H1 (cell line): ENCODE measurements around the gene RNU5D-1. TPM values are rescaled to one million over a fixed set of nuclear protein-coding genes. Genes with fewer than 3 reads are reported as not detected.

Source experiments
- CTCF ChIA-PET: fragments of 300-600 bp; sonication (Branson Sonifier 250); formaldehyde crosslinking; loops from one replicate; lab custom pipeline; 2021; ENCODE audit not compliant: partially characterized antibody; lab: Charles Lee
- POLR2A ChIA-PET: fragments of 300-600 bp; sonication (Branson Sonifier 250); formaldehyde crosslinking; loops from one replicate; lab custom pipeline; 2021; ENCODE audit warnings: inconsistent platforms; ENCODE audit not compliant: partially characterized antibody; lab: Charles Lee
- DNase-seq, 2 experiments: peaks; one replicate each; pipeline versions ENCODE4 v3.0.0 to v3.0.0-alpha.2; 2010 to 2022; ENCODE audit warnings: low spot score in 2 of 2, low read depth in 1 of 2, mixed read lengths in 1 of 2
- FAIRE-seq: peaks from 2 replicates; lab custom pipeline; 2011; peaks lifted over from hg19 to GRCh38; lab: Jason Lieb, UNC
- H2AFZ ChIP-seq: 2 replicates; pipeline ENCODE4 v1.8.1; 2012; ENCODE audit warnings: low read length, inconsistent platforms
- H2AK5ac ChIP-seq: 2 replicates; pipeline ENCODE4 v1.6.1; 2013; ENCODE audit warnings: low read depth, low read length
- H2BK120ac ChIP-seq: replicated peaks from 2 replicates; pipeline ENCODE3; 2013; ENCODE audit warnings: low read depth, low read length, inconsistent platforms
- H2BK12ac ChIP-seq: 2 replicates; pipeline ENCODE4 v1.6.1; 2013; ENCODE audit warnings: low read depth, low read length
- H2BK15ac ChIP-seq: 2 replicates; pipeline ENCODE4 v1.6.1; 2013; ENCODE audit warnings: low read length
- H2BK20ac ChIP-seq: 2 replicates; pipeline ENCODE4 v1.6.1; 2013; ENCODE audit warnings: low read length
- H2BK5ac ChIP-seq: 2 replicates; pipeline ENCODE4 v1.6.1; 2013; ENCODE audit warnings: low read depth, low read length
- H3K14ac ChIP-seq: 2 replicates; pipeline ENCODE4 v1.6.1; 2013; ENCODE audit warnings: inconsistent platforms; ENCODE audit not compliant: insufficient read length
- H3K18ac ChIP-seq: 2 replicates; pipeline ENCODE4 v1.6.1; 2013; ENCODE audit warnings: low read length; ENCODE audit errors: extremely low read depth
- H3K23ac ChIP-seq: 2 replicates; pipeline ENCODE4 v1.6.1; 2013; ENCODE audit warnings: inconsistent platforms; ENCODE audit not compliant: insufficient read length
- H3K23me2 ChIP-seq: 2 replicates; pipeline ENCODE4 v1.6.1; 2013; ENCODE audit warnings: low read depth, low read length
- H3K27ac ChIP-seq: 2 replicates; pipeline ENCODE4 v1.6.1; 2011; ENCODE audit warnings: low read depth, low read length, inconsistent platforms
- H3K27me3 ChIP-seq, 4 experiments: replicated peaks in 1 of 4; 1 replicate in 1 of 4; 2 replicates in 3 of 4; pipeline versions ENCODE4 v1.6.1 to v1.8.1; 2011 to 2013; ENCODE audit warnings: low read length in 3 of 4, mild to moderate bottlenecking in 3 of 4, inconsistent platforms in 2 of 4, mixed read lengths in 2 of 4, moderate library complexity in 1 of 4; ENCODE audit not compliant: control insufficient read depth in 3 of 4, insufficient read depth in 3 of 4; ENCODE audit errors: extremely low read depth in 1 of 4
- H3K36me3 ChIP-seq, 4 experiments: 2 replicates each; pipeline versions ENCODE4 v1.6.1 to v1.8.1; 2011 to 2013; ENCODE audit warnings: mild to moderate bottlenecking in 4 of 4, low read length in 3 of 4, moderate library complexity in 2 of 4, control low read depth in 1 of 4, inconsistent platforms in 1 of 4; ENCODE audit not compliant: insufficient read depth in 4 of 4, control insufficient read depth in 2 of 4
- H3K4ac ChIP-seq: replicated peaks from 2 replicates; pipeline ENCODE3; 2013; ENCODE audit warnings: low read length, low read depth, mixed read lengths, inconsistent platforms; ENCODE audit not compliant: insufficient read length
- H3K4me1 ChIP-seq, 4 experiments: replicated peaks in 1 of 4; 1 replicate in 1 of 4; 2 replicates in 3 of 4; pipeline versions ENCODE4 v1.6.1 to v1.8.1; 2011 to 2013; ENCODE audit warnings: low read length in 3 of 4, inconsistent platforms in 2 of 4, mixed read lengths in 1 of 4; ENCODE audit not compliant: insufficient read depth in 4 of 4, control insufficient read depth in 3 of 4
- H3K4me2 ChIP-seq, 2 experiments: 2 replicates each; pipeline versions ENCODE4 v1.6.1 to v1.8.1; 2011 to 2013; ENCODE audit warnings: low read depth in 2 of 2, low read length in 2 of 2, control low read depth in 1 of 2, inconsistent platforms in 1 of 2, mild to moderate bottlenecking in 1 of 2; ENCODE audit not compliant: insufficient read depth in 1 of 2
- H3K4me3 ChIP-seq, 4 experiments: fragments of 200-600, 300-600 bp in 1 of 4; sonication (generic), shearing (Covaris generic), sonication (Bioruptor Twin) in 1 of 4; 2 replicates each; pipeline versions ENCODE4 v1.5.1 to v1.8.1; 2011 to 2016; ENCODE audit warnings: low read length in 4 of 4, low read depth in 3 of 4, control low read depth in 2 of 4, inconsistent platforms in 2 of 4, mild to moderate bottlenecking in 2 of 4, mixed read lengths in 1 of 4, moderate library complexity in 1 of 4; ENCODE audit not compliant: insufficient read depth in 2 of 4; ENCODE audit errors: extremely low read depth in 1 of 4
- H3K56ac ChIP-seq: replicated peaks from 2 replicates; pipeline ENCODE3; 2013; ENCODE audit warnings: low read depth, mild to moderate bottlenecking, mixed read lengths, low read length, inconsistent platforms; ENCODE audit not compliant: insufficient read length
- H3K79me1 ChIP-seq: 2 replicates; pipeline ENCODE4 v1.6.1; 2013; ENCODE audit warnings: low read depth, low read length, control low read depth
- H3K79me2 ChIP-seq, 2 experiments: 2 replicates each; pipeline versions ENCODE4 v1.6.1 to v1.8.1; 2012 to 2013; ENCODE audit warnings: low read length in 2 of 2, mild to moderate bottlenecking in 2 of 2, inconsistent platforms in 1 of 2; ENCODE audit not compliant: insufficient read depth in 2 of 2, control insufficient read depth in 1 of 2
- H3K9ac ChIP-seq, 4 experiments: replicated peaks in 1 of 4; 1 replicate in 1 of 4; 2 replicates in 3 of 4; pipeline versions ENCODE4 v1.6.1 to v1.8.1; 2011 to 2013; ENCODE audit warnings: low read depth in 3 of 4, low read length in 3 of 4, control low read depth in 2 of 4, mild to moderate bottlenecking in 2 of 4, moderate library complexity in 2 of 4, inconsistent platforms in 1 of 4; ENCODE audit errors: extremely low read depth in 1 of 4
- H3K9me3 ChIP-seq, 2 experiments: 2 replicates each; pipeline versions ENCODE4 v1.6.1 to v1.8.1; 2012 to 2013; ENCODE audit warnings: mild to moderate bottlenecking in 2 of 2, moderate library complexity in 2 of 2, control low read depth in 1 of 2, inconsistent platforms in 1 of 2, low read depth in 1 of 2, low read length in 1 of 2, mixed read lengths in 1 of 2; ENCODE audit not compliant: insufficient read depth in 2 of 2
- H4K20me1 ChIP-seq, 2 experiments: replicated peaks in 1 of 2; 2 replicates each; pipeline versions ENCODE3 to v1.8.1; 2011 to 2013; ENCODE audit warnings: inconsistent platforms in 2 of 2, low read length in 2 of 2, mild to moderate bottlenecking in 1 of 2; ENCODE audit not compliant: insufficient read depth in 2 of 2, control insufficient read depth in 1 of 2
- H4K5ac ChIP-seq: 2 replicates; pipeline ENCODE4 v1.6.1; 2013; ENCODE audit warnings: low read length, low read depth, mixed read lengths, inconsistent platforms; ENCODE audit not compliant: insufficient read length
- H4K8ac ChIP-seq: 2 replicates; pipeline ENCODE4 v1.8.0; 2013; ENCODE audit warnings: mild to moderate bottlenecking, moderate library complexity, low read length, inconsistent platforms; ENCODE audit not compliant: insufficient read depth; ENCODE audit errors: extremely low read depth
- H4K91ac ChIP-seq: replicated peaks from 2 replicates; pipeline ENCODE3; 2013; ENCODE audit warnings: low read length, mixed read lengths, inconsistent platforms; ENCODE audit not compliant: insufficient read length
- ATF2 ChIP-seq: IDR thresholded peaks from 2 replicates; pipeline ENCODE4 v1.6.1; 2012; ENCODE audit warnings: low read length, inconsistent platforms
- CEBPB ChIP-seq: IDR thresholded peaks from 2 replicates; pipeline ENCODE4 v1.6.1; 2012; ENCODE audit warnings: low read depth, low read length
- CHD1 ChIP-seq: IDR thresholded peaks from 2 replicates; pipeline ENCODE4 v1.6.1; 2012; ENCODE audit warnings: low read depth, low read length, improper control_type of control experiment
- HDAC2 ChIP-seq, 2 experiments: fragments of 300-600 bp in 1 of 2; sonication (generic) in 1 of 2; IDR thresholded peaks; 2 replicates each; pipeline ENCODE4 v1.6.1; 2011 to 2012; ENCODE audit warnings: low read depth in 2 of 2, low read length in 2 of 2, mild to moderate bottlenecking in 2 of 2, moderate library complexity in 2 of 2, borderline replicate concordance in 1 of 2, inconsistent platforms in 1 of 2
- KDM5A ChIP-seq: fragments of 200-600 bp; IDR thresholded peaks from 2 replicates; pipeline ENCODE4 v1.7.1; 2012; ENCODE audit warnings: mild to moderate bottlenecking, low read length, inconsistent platforms, mixed read lengths
- NRF1 ChIP-seq: IDR thresholded peaks from 2 replicates; pipeline ENCODE4 v1.6.1; 2011; ENCODE audit warnings: mild to moderate bottlenecking, low read depth, low read length, improper control_type of control experiment
- POLR2A ChIP-seq, 2 experiments: IDR thresholded peaks; 1 replicate in 1 of 2; 2 replicates in 1 of 2; pipeline ENCODE4 v1.6.1; 2011; ENCODE audit warnings: low read depth in 2 of 2, low read length in 2 of 2, mild to moderate bottlenecking in 2 of 2; ENCODE audit errors: control extremely low read depth in 1 of 2
- RBBP5 ChIP-seq: IDR thresholded peaks from 2 replicates; pipeline ENCODE4 v1.7.1; 2012; ENCODE audit warnings: low read depth, mild to moderate bottlenecking, inconsistent platforms, low read length, moderate library complexity, borderline replicate concordance
- SIX5 ChIP-seq: IDR thresholded peaks from 2 replicates; pipeline ENCODE4 v1.6.1; 2011; ENCODE audit warnings: mild to moderate bottlenecking, low read depth, low read length
- SUZ12 ChIP-seq: fragments of 200-600 bp; sonication (generic); IDR thresholded peaks from 2 replicates; pipeline ENCODE4 v1.6.1; 2012; ENCODE audit warnings: mild to moderate bottlenecking, inconsistent platforms, low read length, moderate library complexity, mixed read lengths
- TAF1 ChIP-seq: IDR thresholded peaks from 2 replicates; pipeline ENCODE4 v1.6.1; 2011; ENCODE audit warnings: mild to moderate bottlenecking, low read depth, low read length
- WGBS, 2 experiments: shearing (Covaris generic) in 1 of 2; methylation state at CpG; one replicate each; pipeline versions ENCODE4 v1.1.6 to v1.1.7; 2013 to 2015; ENCODE audit warnings: low lambda C conversion rate in 2 of 2, mixed read lengths in 2 of 2, inconsistent platforms in 1 of 2, low coverage in 1 of 2, missing lambda C conversion rate in 1 of 2; ENCODE audit not compliant: insufficient replicate concordance in 2 of 2, insufficient coverage in 1 of 2, insufficient read length in 1 of 2; ENCODE audit errors: extremely low coverage in 1 of 2, missing lambda C conversion rate in 1 of 2; 5-methylcytosine and 5-hydroxymethylcytosine counted together
- polyA plus RNA-seq, 7 experiments: library from polyadenylated mRNA; depleted of rRNA in 3 of 7; stranded (reverse) in 5 of 7; unstranded in 2 of 7; fragments of >200 nt in 5 of 7; fragments of 200-250 nt in 2 of 7; gene quantifications; 1 replicate in 5 of 7; 2 replicates in 1 of 7; 4 replicates in 1 of 7; pipeline versions ENCODE4 v1.2.1 to v1.2.3, GENCODE V29; 2011 to 2013; ENCODE audit warnings: missing spikeins in 2 of 7, mixed read lengths in 2 of 7
- total RNA-seq: library from RNA; stranded (reverse); fragmentation: NEBNext Ultra II Directional; extraction: Animal tissue kit (Norgen Biotek cat#: 25700); gene quantifications from 2 replicates; pipeline ENCODE4 v1.2.1, GENCODE V29; 2021

RNU5D-1 gene
- total and polyA plus RNA-seq, 2 of the 8 experiments (the other 6 are each of a cell fraction or from before 2014, with no cell fraction given), result under 0.01 TPM; not detected in 1

DNA sequence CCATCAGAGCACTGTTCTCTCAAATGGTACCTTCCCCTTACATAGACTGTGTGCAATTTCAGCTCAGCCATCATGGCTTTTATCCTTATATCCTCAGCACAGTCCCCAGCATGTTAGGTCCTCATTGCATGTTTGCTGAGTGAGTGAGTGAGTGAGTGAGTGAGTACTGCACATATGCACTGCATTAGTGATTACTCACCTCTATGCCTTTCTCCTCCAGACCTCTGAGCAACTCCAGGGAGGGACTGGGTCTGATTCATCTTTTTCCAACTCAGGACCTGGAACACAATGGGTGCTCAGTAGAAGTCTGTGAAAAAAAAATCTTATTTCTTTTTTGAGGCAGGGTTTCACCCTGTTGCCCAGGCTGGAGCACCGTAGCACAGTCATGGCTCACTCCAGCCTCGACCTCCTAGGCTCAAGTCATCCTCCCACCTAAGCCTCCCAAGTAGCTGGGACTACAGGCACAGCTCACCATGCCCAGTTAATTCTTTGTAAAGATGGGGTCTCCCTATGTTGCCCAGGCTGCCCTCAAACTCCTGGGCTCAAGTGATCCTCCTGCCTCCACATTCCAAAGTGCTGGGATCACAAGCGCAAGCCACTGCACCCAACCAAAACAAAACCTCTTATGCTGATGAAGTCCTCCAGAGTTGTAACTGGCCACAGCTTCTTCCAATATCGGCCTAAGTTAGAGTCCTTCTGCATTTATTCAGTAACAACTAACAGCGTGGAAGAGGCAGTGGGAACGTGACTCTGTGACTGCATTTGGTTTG lies 23.7 kb downstream of the RNU5D-1 start:
- peaks cover 0 to 4% (median 0%) of the 10 kb centered on the region in 4 experiments; a peak in 1 of 7 replicates for H3K27me3 ChIP-seq
- no peak overlapping the region for H2BK5ac ChIP-seq
- H3K36me3 ChIP-seq, result no peaks in the 10 kb centered on the region
- H3K18ac ChIP-seq, result no peak overlapping the region
- CTCF ChIA-PET, result interaction anchor here (0.8 to 2.8 kb wide), 14 partner anchors 8 to 65 kb away, joined by 3 to 15 read pairs (median 5); no protein-coding TSS in a partner anchor
- peaks cover 0 to 5% (median 1%) of the 10 kb centered on the region in 4 experiments; a peak in 3 of 7 replicates for H3K4me1 ChIP-seq
- no peaks in the 10 kb centered on the region for H3K79me2 ChIP-seq
- H3K23me2 ChIP-seq, result no peaks in the 10 kb centered on the region; the same call in 1 of the 2 replicates
- no peak for TF ChIP-seq RBBP5
- no peak for TF ChIP-seq SIX5
- TF ChIP-seq HDAC2 (IDR thresholded peaks at IDR 0.05; ENCODE audit: borderline replicate concordance in 1 of 2, low read depth in 2 of 2, low read length in 2 of 2), result no peak
- no peak for TF ChIP-seq TAF1
- no peak for TF ChIP-seq POLR2A (IDR thresholded peaks at IDR 0.05; ENCODE audit: control extremely low read depth in 1 of 2, low read depth in 2 of 2, low read length in 2 of 2)
- no peak for TF ChIP-seq NRF1
- no peak for TF ChIP-seq KDM5A
- TF ChIP-seq ATF2, result no peak
- no peak for TF ChIP-seq CHD1
- TF ChIP-seq CEBPB, result no peak
- no peak for TF ChIP-seq SUZ12
- TF ChIP-seq, all 59 proteins: peak for 0
- H3K4ac ChIP-seq, result no peak overlapping the region
- H3K79me1 ChIP-seq, result no peaks in the 10 kb centered on the region
- H3K27ac ChIP-seq, result no peak overlapping the region
- no peak overlapping the region for H2BK12ac ChIP-seq
- WGBS, 2 experiments, result 94% methylated on average over 6 of the region's 6 CpGs; no CpG with 5 or more reads in 1 of the 2 experiments
- H2BK120ac ChIP-seq, result no peak overlapping the region
- POLR2A ChIA-PET, result interaction anchor here (0.5 to 2.2 kb wide), 4 partner anchors 11 to 69 kb away, joined by 3 to 23 read pairs (median 4); partner anchors contain the start of gene RNU5D-1
- H2BK15ac ChIP-seq, result no peak overlapping the region
- no peak overlapping the region for H3K4me3 ChIP-seq
- H4K91ac ChIP-seq, result no peak overlapping the region
- no peaks in the 10 kb centered on the region for H4K20me1 ChIP-seq
- H3K9me3 ChIP-seq, result no peaks in the 10 kb centered on the region; a peak in 1 of 4 replicates
- H3K56ac ChIP-seq, result no peak overlapping the region
- no peak overlapping the region for H2AFZ ChIP-seq
- no peak overlapping the region for H3K23ac ChIP-seq
- no peak overlapping the region for H4K5ac ChIP-seq
- no peak for DNase-seq
- no peak overlapping the region for H4K8ac ChIP-seq
- FAIRE-seq, result no peak
- H2BK20ac ChIP-seq, result no peak overlapping the region
- H3K4me2 ChIP-seq, result no peak overlapping the region
- H3K14ac ChIP-seq, result no peak overlapping the region
- H3K9ac ChIP-seq, result no peak overlapping the region
- H2AK5ac ChIP-seq, result peak overlapping the region; percentile 78
